GM12878 (cell line): ENCODE results near the gene PPOX. TPM values are rescaled to one million over a fixed set of nuclear protein-coding genes. Genes with fewer than 3 reads are reported as not detected.
A peak's percentile ranks its signal among the peaks of the same experiment; 100 is the strongest.

Experiments
- CHD2 ChIP-seq: IDR thresholded peaks from 2 replicates; pipeline ENCODE4 v1.6.1; 2011; ENCODE audit warnings: low read depth, low read length, improper control_type of control experiment, borderline replicate concordance
- CHD4 ChIP-seq: fragments of 200-600 bp; sonication (generic); IDR thresholded peaks from 2 replicates; pipeline ENCODE4 v1.6.1; 2016; ENCODE audit warnings: mild to moderate bottlenecking
- ESRRA ChIP-seq: IDR thresholded peaks from 2 replicates; pipeline ENCODE4 v1.6.1; 2012; ENCODE audit warnings: mild to moderate bottlenecking, low read length, improper control_type of control experiment
- FOS ChIP-seq: IDR thresholded peaks from 3 replicates; pipeline ENCODE4 v1.6.1; 2011; ENCODE audit warnings: borderline replicate concordance; ENCODE audit not compliant: insufficient read length; ENCODE audit errors: extremely low read depth
- FOXK2 ChIP-seq: fragments of 450-650 bp; IDR thresholded peaks from 2 replicates; pipeline ENCODE4 v1.6.1; 2017; ENCODE audit warnings: mild to moderate bottlenecking, moderate library complexity
- GATAD2B ChIP-seq: fragments of 450-650 bp; conservative IDR thresholded peaks from 2 replicates; pipeline ENCODE4 v1.6.1; 2017; ENCODE audit warnings: low read depth, mild to moderate bottlenecking, moderate library complexity
- IKZF1 ChIP-seq: fragments of 450-650 bp; conservative IDR thresholded peaks from 2 replicates; pipeline ENCODE4 v1.6.1; 2017; ENCODE audit warnings: antibody characterized with exemption, mild to moderate bottlenecking
- IKZF2 ChIP-seq, 2 experiments: fragments of 450-650 bp; IDR thresholded peaks; 2 replicates each; pipeline ENCODE4 v1.6.1; 2017; ENCODE audit warnings: mild to moderate bottlenecking in 2 of 2, moderate library complexity in 2 of 2
- JUND ChIP-seq: IDR thresholded peaks from 2 replicates; pipeline ENCODE4 v1.6.1; 2012; ENCODE audit warnings: low read depth, mild to moderate bottlenecking, low read length, improper control_type of control experiment, moderate library complexity
- MYB ChIP-seq: fragments of 150-350 bp; IDR thresholded peaks from 2 replicates; pipeline ENCODE4 v1.6.1; 2014; ENCODE audit warnings: mild to moderate bottlenecking, low read depth, low read length, borderline replicate concordance
- POLR2AphosphoS2 ChIP-seq: IDR thresholded peaks from 2 replicates; pipeline ENCODE4 v1.6.1; 2011; ENCODE audit warnings: low read depth, mild to moderate bottlenecking, low read length, improper control_type of control experiment, moderate library complexity
- STAT3 ChIP-seq: IDR thresholded peaks from 2 replicates; pipeline ENCODE4 v1.6.1; 2011; ENCODE audit warnings: low read depth, low read length, improper control_type of control experiment
- SUPT20H ChIP-seq: IDR thresholded peaks from 2 replicates; pipeline ENCODE4 v1.6.1; 2011; ENCODE audit warnings: low read depth, mild to moderate bottlenecking, low read length, moderate library complexity, borderline replicate concordance; ENCODE audit not compliant: control insufficient read depth
- polyA plus RNA-seq, 11 experiments: library from polyadenylated mRNA; depleted of rRNA in 4 of 11; unstranded in 6 of 11; stranded (reverse) in 5 of 11; fragments of >200 nt; fragmentation: Nextera tagmentation in 4 of 11; fragmentation: Illumina TruSeq in 1 of 11; extraction: Ambion mirVana in 4 of 11; extraction: Trizol in 1 of 11; gene quantifications; 1 replicate in 1 of 11; 2 replicates in 10 of 11; pipeline versions ENCODE4 v1.2.1 to v1.2.3, GENCODE V29; 2011 to 2016; ENCODE audit warnings: inconsistent platforms in 2 of 11, missing spikeins in 2 of 11, low read depth in 1 of 11
- total RNA-seq, 4 experiments: library from RNA; depleted of rRNA in 3 of 4; stranded (reverse); fragments of >200 nt in 3 of 4; fragmentation: Illumina TruSeq in 1 of 4; extraction: Trizol in 1 of 4; gene quantifications; 2 replicates each; pipeline versions ENCODE4 v1.2.1 to v1.2.3, GENCODE V29; 2013 to 2021
- TF ChIP-seq, protein P1 (sequence below): fragments of 450-650 bp; IDR thresholded peaks from 2 replicates; pipeline ENCODE4 v1.6.1; 2017; ENCODE audit warnings: borderline replicate concordance
- TF ChIP-seq, protein P2 (sequence below): fragments of 150-350 bp; IDR thresholded peaks from 2 replicates; pipeline ENCODE4 v1.6.1; 2014; ENCODE audit warnings: mild to moderate bottlenecking, low read depth, low read length
- TF ChIP-seq, protein P3 (sequence below): IDR thresholded peaks from 2 replicates; pipeline ENCODE4 v1.6.1; 2012; ENCODE audit warnings: low read depth, low read length, improper control_type of control experiment
- TF ChIP-seq, protein P4 (sequence below): fragments of 450-650 bp; IDR thresholded peaks from 2 replicates; pipeline ENCODE4 v1.6.1; 2016; ENCODE audit warnings: mild to moderate bottlenecking
- TF ChIP-seq, protein P5 (sequence below), 3 experiments: IDR thresholded peaks in 2 of 3; conservative IDR thresholded peaks in 1 of 3; 2 replicates each; pipeline ENCODE4 v1.5.1; 2011; ENCODE audit warnings: low read depth in 3 of 3, low read length in 3 of 3, mild to moderate bottlenecking in 3 of 3, control low read depth in 2 of 3, moderate library complexity in 2 of 3, inconsistent platforms in 1 of 3, mixed read lengths in 1 of 3; ENCODE audit not compliant: control insufficient read depth in 2 of 3, insufficient read depth in 1 of 3; ENCODE audit errors: extremely low read depth in 1 of 3
- TF ChIP-seq, protein P6 (sequence below): fragments of 450-650 bp; conservative IDR thresholded peaks from 2 replicates; pipeline ENCODE4 v1.6.1; 2017; ENCODE audit warnings: mild to moderate bottlenecking, moderate library complexity
- TF ChIP-seq, protein P7 (sequence below): fragments of 450-650 bp; IDR thresholded peaks from 2 replicates; pipeline ENCODE4 v1.6.1; 2014; ENCODE audit warnings: mild to moderate bottlenecking

Gene PPOX
- total and polyA plus RNA-seq, 10 of the 15 experiments (the other 5 are each of a cell fraction or from before 2014, with no cell fraction given) = 8.9 to 31.5 (median 20.3) TPM

DNA sequence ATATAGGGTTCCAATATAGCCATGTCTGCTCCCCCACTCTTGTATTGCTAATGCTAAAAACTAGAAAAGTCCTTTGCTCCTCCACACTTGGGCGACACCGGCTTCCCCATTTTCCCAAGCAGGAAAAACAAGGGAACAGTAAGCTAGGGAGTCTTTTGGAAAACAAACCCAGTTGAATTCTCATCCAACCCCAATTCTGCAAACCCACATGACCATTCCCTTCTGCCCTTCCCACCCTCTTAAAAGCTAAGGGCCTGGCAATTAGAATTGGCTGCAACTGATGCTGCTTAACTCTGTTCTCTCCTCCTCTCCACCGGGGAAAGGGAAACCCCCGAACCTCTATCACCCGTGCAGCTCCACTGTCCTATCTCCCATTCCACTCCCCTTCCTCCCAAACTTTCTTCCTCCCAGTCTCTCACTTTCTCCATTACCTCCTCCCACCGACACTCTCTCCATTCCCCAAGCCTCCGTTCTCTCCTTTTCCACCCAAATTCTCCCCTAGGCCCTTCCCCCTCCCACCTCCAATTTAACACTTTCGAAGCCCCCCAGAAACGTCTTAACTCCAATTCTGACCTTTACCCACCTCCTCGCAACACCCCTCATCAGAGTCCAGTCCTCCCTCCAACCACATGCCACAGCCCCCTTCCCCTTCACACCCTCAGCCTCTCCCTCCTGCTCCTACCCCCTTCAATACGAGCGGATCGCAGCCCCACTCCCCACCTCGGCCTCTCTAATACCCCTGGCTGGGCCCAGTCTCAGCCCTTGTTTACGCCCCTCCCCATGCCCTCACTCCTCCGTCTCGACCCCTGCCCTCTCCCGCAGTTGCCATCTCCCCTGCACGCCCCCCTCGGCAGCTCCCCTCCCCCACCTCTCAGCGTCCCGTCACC is 34.5 kb upstream of the PPOX start (continued):
- TF ChIP-seq, protein P1, sequence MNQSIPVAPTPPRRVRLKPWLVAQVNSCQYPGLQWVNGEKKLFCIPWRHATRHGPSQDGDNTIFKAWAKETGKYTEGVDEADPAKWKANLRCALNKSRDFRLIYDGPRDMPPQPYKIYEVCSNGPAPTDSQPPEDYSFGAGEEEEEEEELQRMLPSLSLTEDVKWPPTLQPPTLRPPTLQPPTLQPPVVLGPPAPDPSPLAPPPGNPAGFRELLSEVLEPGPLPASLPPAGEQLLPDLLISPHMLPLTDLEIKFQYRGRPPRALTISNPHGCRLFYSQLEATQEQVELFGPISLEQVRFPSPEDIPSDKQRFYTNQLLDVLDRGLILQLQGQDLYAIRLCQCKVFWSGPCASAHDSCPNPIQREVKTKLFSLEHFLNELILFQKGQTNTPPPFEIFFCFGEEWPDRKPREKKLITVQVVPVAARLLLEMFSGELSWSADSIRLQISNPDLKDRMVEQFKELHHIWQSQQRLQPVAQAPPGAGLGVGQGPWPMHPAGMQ = no peak
- peak; percentile 12 for TF ChIP-seq IKZF1
- TF ChIP-seq ESRRA = no peak
- TF ChIP-seq CHD4 = no peak
- TF ChIP-seq, protein P2, sequence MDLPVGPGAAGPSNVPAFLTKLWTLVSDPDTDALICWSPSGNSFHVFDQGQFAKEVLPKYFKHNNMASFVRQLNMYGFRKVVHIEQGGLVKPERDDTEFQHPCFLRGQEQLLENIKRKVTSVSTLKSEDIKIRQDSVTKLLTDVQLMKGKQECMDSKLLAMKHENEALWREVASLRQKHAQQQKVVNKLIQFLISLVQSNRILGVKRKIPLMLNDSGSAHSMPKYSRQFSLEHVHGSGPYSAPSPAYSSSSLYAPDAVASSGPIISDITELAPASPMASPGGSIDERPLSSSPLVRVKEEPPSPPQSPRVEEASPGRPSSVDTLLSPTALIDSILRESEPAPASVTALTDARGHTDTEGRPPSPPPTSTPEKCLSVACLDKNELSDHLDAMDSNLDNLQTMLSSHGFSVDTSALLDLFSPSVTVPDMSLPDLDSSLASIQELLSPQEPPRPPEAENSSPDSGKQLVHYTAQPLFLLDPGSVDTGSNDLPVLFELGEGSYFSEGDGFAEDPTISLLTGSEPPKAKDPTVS = no peak
- TF ChIP-seq, protein P3, sequence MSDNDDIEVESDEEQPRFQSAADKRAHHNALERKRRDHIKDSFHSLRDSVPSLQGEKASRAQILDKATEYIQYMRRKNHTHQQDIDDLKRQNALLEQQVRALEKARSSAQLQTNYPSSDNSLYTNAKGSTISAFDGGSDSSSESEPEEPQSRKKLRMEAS = no peak
- TF ChIP-seq, protein P4, sequence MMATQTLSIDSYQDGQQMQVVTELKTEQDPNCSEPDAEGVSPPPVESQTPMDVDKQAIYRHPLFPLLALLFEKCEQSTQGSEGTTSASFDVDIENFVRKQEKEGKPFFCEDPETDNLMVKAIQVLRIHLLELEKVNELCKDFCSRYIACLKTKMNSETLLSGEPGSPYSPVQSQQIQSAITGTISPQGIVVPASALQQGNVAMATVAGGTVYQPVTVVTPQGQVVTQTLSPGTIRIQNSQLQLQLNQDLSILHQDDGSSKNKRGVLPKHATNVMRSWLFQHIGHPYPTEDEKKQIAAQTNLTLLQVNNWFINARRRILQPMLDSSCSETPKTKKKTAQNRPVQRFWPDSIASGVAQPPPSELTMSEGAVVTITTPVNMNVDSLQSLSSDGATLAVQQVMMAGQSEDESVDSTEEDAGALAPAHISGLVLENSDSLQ = no peak
- TF ChIP-seq FOXK2 = no peak
- TF ChIP-seq STAT3 = no peak
- TF ChIP-seq FOS = no peak
- no peak for TF ChIP-seq MYB
- no peak for TF ChIP-seq POLR2AphosphoS2
- TF ChIP-seq, protein P5, sequence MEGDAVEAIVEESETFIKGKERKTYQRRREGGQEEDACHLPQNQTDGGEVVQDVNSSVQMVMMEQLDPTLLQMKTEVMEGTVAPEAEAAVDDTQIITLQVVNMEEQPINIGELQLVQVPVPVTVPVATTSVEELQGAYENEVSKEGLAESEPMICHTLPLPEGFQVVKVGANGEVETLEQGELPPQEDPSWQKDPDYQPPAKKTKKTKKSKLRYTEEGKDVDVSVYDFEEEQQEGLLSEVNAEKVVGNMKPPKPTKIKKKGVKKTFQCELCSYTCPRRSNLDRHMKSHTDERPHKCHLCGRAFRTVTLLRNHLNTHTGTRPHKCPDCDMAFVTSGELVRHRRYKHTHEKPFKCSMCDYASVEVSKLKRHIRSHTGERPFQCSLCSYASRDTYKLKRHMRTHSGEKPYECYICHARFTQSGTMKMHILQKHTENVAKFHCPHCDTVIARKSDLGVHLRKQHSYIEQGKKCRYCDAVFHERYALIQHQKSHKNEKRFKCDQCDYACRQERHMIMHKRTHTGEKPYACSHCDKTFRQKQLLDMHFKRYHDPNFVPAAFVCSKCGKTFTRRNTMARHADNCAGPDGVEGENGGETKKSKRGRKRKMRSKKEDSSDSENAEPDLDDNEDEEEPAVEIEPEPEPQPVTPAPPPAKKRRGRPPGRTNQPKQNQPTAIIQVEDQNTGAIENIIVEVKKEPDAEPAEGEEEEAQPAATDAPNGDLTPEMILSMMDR (IDR thresholded peaks at IDR 0.05 in 2 of 3, conservative IDR thresholded peaks at IDR 0.05 in 1 of 3; ENCODE audit: control insufficient read depth in 2 of 3, extremely low read depth in 1 of 3, insufficient read depth in 1 of 3, low read depth in 3 of 3, low read length in 3 of 3) = no peak
- no peak for TF ChIP-seq SUPT20H
- TF ChIP-seq CHD2 = no peak
- no peak for TF ChIP-seq JUND
- peak; percentile 53 to 61; a peak in 3 of 4 replicates for TF ChIP-seq IKZF2 (IDR thresholded peaks at IDR 0.05)
- TF ChIP-seq, protein P6, sequence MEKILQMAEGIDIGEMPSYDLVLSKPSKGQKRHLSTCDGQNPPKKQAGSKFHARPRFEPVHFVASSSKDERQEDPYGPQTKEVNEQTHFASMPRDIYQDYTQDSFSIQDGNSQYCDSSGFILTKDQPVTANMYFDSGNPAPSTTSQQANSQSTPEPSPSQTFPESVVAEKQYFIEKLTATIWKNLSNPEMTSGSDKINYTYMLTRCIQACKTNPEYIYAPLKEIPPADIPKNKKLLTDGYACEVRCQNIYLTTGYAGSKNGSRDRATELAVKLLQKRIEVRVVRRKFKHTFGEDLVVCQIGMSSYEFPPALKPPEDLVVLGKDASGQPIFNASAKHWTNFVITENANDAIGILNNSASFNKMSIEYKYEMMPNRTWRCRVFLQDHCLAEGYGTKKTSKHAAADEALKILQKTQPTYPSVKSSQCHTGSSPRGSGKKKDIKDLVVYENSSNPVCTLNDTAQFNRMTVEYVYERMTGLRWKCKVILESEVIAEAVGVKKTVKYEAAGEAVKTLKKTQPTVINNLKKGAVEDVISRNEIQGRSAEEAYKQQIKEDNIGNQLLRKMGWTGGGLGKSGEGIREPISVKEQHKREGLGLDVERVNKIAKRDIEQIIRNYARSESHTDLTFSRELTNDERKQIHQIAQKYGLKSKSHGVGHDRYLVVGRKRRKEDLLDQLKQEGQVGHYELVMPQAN = no peak
- TF ChIP-seq, protein P7, sequence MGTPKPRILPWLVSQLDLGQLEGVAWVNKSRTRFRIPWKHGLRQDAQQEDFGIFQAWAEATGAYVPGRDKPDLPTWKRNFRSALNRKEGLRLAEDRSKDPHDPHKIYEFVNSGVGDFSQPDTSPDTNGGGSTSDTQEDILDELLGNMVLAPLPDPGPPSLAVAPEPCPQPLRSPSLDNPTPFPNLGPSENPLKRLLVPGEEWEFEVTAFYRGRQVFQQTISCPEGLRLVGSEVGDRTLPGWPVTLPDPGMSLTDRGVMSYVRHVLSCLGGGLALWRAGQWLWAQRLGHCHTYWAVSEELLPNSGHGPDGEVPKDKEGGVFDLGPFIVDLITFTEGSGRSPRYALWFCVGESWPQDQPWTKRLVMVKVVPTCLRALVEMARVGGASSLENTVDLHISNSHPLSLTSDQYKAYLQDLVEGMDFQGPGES = no peak
- no peak for TF ChIP-seq GATAD2B
